ENCODE measurements around the gene PNKD.

DNA sequence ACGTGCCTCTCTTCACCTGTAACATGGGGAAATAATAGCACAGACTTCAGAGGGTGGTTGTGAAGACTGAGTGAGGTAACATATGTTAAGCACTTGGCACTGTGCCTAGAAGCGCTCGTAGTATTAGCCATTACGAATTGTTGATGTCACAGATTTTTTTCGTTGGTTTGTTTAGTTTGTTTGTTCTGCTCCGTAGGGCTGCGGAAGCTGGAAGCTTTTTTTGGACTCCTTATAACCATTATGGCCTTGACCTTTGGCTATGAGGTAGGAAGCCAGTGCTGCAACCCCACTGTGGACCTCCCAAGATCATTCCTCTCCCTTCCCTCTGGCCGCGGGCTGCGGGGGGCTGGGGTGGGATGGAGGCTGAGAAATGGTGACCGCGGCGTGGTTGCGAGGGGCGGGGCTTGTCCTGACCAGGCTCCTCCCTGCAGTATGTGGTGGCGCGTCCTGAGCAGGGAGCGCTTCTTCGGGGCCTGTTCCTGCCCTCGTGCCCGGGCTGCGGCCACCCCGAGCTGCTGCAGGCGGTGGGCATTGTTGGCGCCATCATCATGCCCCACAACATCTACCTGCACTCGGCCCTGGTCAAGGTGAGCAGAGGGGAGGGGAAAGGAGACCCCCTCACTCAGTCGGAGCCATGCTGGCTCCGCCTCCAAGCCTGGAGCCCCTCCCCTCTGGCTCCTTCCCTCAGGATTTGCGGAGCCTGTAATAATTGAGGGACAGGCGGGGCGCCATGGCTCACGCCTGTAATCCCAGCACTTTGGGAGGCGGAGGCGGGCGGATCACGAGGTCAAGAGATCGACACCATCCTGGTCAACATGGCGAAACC is 117.3 kb downstream of the PNKD start:
- TF ChIP-seq, protein P1, sequence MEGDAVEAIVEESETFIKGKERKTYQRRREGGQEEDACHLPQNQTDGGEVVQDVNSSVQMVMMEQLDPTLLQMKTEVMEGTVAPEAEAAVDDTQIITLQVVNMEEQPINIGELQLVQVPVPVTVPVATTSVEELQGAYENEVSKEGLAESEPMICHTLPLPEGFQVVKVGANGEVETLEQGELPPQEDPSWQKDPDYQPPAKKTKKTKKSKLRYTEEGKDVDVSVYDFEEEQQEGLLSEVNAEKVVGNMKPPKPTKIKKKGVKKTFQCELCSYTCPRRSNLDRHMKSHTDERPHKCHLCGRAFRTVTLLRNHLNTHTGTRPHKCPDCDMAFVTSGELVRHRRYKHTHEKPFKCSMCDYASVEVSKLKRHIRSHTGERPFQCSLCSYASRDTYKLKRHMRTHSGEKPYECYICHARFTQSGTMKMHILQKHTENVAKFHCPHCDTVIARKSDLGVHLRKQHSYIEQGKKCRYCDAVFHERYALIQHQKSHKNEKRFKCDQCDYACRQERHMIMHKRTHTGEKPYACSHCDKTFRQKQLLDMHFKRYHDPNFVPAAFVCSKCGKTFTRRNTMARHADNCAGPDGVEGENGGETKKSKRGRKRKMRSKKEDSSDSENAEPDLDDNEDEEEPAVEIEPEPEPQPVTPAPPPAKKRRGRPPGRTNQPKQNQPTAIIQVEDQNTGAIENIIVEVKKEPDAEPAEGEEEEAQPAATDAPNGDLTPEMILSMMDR (IDR thresholded peaks at IDR 0.05), result no peak
- TF ChIP-seq POLR2A (IDR thresholded peaks at IDR 0.05; ENCODE audit: low read depth), result no peak
- peak in 1 of 2 donors; percentile 35 for TF ChIP-seq POLR2AphosphoS5 (IDR thresholded peaks at IDR 0.05)
- no peak for TF ChIP-seq EP300 (IDR thresholded peaks at IDR 0.05)

All from esophagus muscularis mucosa (tissue), 4 donors.